Prostate gland (tissue), 2 donors: Measurements from ENCODE around the gene PELI1. TPM values are rescaled to one million over a fixed set of nuclear protein-coding genes. Genes with fewer than 3 reads are reported as not detected.

ENCODE experiments used
- DNase-seq: peaks from one replicate; pipeline ENCODE4 v3.0.0-alpha.2; 2019; ENCODE audit warnings: low spot score
- H3K27ac ChIP-seq, 2 donors: fragments of 200-600 bp; sonication (generic); 2 replicates each; pipeline ENCODE4 v1.5.1; 2017 to 2019
- H3K27me3 ChIP-seq: fragments of 200-600 bp; sonication (generic); replicated peaks from 2 replicates; pipeline ENCODE4 v1.5.1; 2019; ENCODE audit not compliant: insufficient read depth
- H3K36me3 ChIP-seq, 2 donors: fragments of 200-600 bp; sonication (generic); 1 replicate in 1 of 2; 2 replicates in 1 of 2; pipeline versions ENCODE4 v1.5.1 to v1.8.1; 2017 to 2019
- H3K4me1 ChIP-seq: fragments of 200-600 bp; sonication (generic); replicated peaks from 2 replicates; pipeline ENCODE4 v1.5.1; 2019
- H3K4me3 ChIP-seq, 2 donors: fragments of 200-600 bp; sonication (generic); 2 replicates each; pipeline ENCODE4 v1.5.1; 2017 to 2019
- H3K9me3 ChIP-seq: fragments of 200-600 bp; sonication (generic); 2 replicates; pipeline ENCODE4 v1.5.1; 2017
- CTCF ChIP-seq, 4 experiments: fragments of 200-600 bp in 2 of 4; fragments of 450-650 bp in 2 of 4; sonication (generic) in 2 of 4; IDR thresholded peaks; 1 replicate in 3 of 4; 2 replicates in 1 of 4; pipeline ENCODE4 v1.5.1; 2016 to 2019; ENCODE audit warnings: antibody characterized with exemption in 4 of 4, mild to moderate bottlenecking in 2 of 4, moderate library complexity in 2 of 4
- POLR2A ChIP-seq: fragments of 450-650 bp; IDR thresholded peaks from one replicate; pipeline ENCODE4 v1.6.1; 2016; ENCODE audit warnings: antibody characterized with exemption, mild to moderate bottlenecking
- POLR2AphosphoS5 ChIP-seq: sonication (generic); formaldehyde crosslinking; IDR thresholded peaks from one replicate; pipeline ENCODE4 v1.6.1; 2017; ENCODE audit warnings: antibody characterized with exemption
- WGBS: methylation state at CpG from one replicate; pipeline ENCODE4 v1.1.5; 2018; 5-methylcytosine and 5-hydroxymethylcytosine counted together
- intact Hi-C: fragments of 100-400 bp; cut with DNase I; formaldehyde crosslinking; loops from one replicate; pipeline ENCODE4 v1.14.2; 2022
- total RNA-seq, 2 donors: library from RNA; depleted of rRNA; stranded (reverse); fragments of >200 nt; gene quantifications; one replicate each; pipeline ENCODE4 v1.1.0, GENCODE V29; 2016

The PELI1 gene
- total RNA-seq, 2 donors from 2014 or later: 16.9 to 32.9 TPM

- Histone ChIP-seq H3K9me3 (no peaks in the 10 kb centered on the region), H3K4me3 (no peak overlapping the region), H3K36me3 (no peaks in the 10 kb centered on the region), H3K4me1 (no peaks in the 10 kb centered on the region), H3K27me3 (no peaks in the 10 kb centered on the region), H3K27ac (no peak overlapping the region)
- WGBS: 2% methylated on average over 3 of the region's 3 CpGs
- DNase-seq: peak; percentile 65
- TF ChIP-seq CTCF (IDR thresholded peaks at IDR 0.05) (peak in 3 of 4 experiments; percentile 77 to 92 (median 91)), POLR2AphosphoS5 (peak; percentile 59), POLR2A (no peak)
- intact Hi-C loops: loop anchor here (2.0 to 5.0 kb wide), 2 partner anchors 93 to 277 kb away; partner anchors contain the start of gene PELI1
Measured at GRCh38 chr2:64049633-64050220, 94.5 kb downstream of the PELI1 start.

GRCh38 chr2:64045938-64046337 is 98.3 kb downstream of the PELI1 start:
- Histone ChIP-seq H3K27me3 (no peaks in the 10 kb centered on the region), H3K9me3 (no peaks in the 10 kb centered on the region), H3K36me3 (no peaks in the 10 kb centered on the region), H3K4me3 (no peak overlapping the region), H3K4me1 (no peaks in the 10 kb centered on the region), H3K27ac (no peak overlapping the region)
- no peak for DNase-seq
- intact Hi-C loops: no loop called here
- no peak for TF ChIP-seq CTCF (IDR thresholded peaks at IDR 0.05)
- no peak for TF ChIP-seq POLR2A
- TF ChIP-seq POLR2AphosphoS5: no peak
- 92% methylated on average over 2 of the region's 2 CpGs for WGBS

Other genes with a start within 250 kb of the PELI1 start
- 10 to 100 TPM; 33.5 to 41.1 TPM for gene VPS54, start 125.0 kb downstream of the PELI1 start, total RNA-seq